ENCODE measurements around the gene GMCL2. TPM values are rescaled to one million over a fixed set of nuclear protein-coding genes. Genes with fewer than 3 reads are reported as not detected.

GMCL2 gene
- total RNA-seq, 2 donors from 2014 or later, result not detected

DNA sequence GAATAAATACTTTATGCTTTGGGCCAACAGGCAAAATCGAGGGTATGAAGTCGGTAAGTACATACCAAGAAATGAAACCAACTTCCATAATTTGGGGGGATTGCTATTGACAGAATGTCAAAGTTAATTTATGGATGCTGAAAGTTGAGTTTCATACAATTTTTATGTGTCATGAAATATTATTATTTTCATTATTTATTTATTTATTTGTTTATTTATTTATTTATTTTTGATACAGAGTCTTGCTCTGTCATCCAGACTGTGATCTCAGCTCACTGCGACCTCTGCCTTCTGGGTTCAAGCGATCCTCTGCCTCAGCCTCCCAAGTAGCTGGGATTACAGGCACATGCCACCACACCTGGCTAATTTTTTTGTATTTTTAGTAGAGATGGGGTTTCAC lies 4.5 kb upstream of the GMCL2 start:
- no peaks in the 10 kb centered on the region for H3K27me3 ChIP-seq (ENCODE audit: control insufficient read depth, insufficient read depth, low read length, poor library complexity, severe bottlenecking)
- TF ChIP-seq CTCF (conservative IDR thresholded peaks at IDR 0.05), result no peak
- H3K9ac ChIP-seq (ENCODE audit: extremely low read depth, low read length, poor library complexity, severe bottlenecking), result no peak overlapping the region
- H3K36me3 Mint-ChIP-seq (ENCODE audit: low read depth), result peaks cover 2% of the 10 kb centered on the region
- no peak for DNase-seq
- no peak overlapping the region for H3K27ac Mint-ChIP-seq
- peaks cover 7% of the 10 kb centered on the region for H3K27me3 Mint-ChIP-seq (ENCODE audit: insufficient read depth)
- H3K9me3 ChIP-seq (ENCODE audit: control insufficient read depth, low read length), result peaks cover 16% of the 10 kb centered on the region
- peaks cover 4% of the 10 kb centered on the region for H3K4me1 Mint-ChIP-seq
- H3K36me3 ChIP-seq (ENCODE audit: control insufficient read depth, insufficient read depth, low read length), result no peaks in the 10 kb centered on the region
- no peak overlapping the region for H3K4me3 ChIP-seq (ENCODE audit: low read length)
- H3K4me1 ChIP-seq (ENCODE audit: control insufficient read depth, insufficient read depth, low read length), result no peaks in the 10 kb centered on the region
- H3K9me3 Mint-ChIP-seq, result peaks cover 19% of the 10 kb centered on the region
- H3K4me3 Mint-ChIP-seq, result no peak overlapping the region
- 78 to 80% methylated on average over 1 to 4 of the region's 4 CpGs for WGBS, 2 experiments (ENCODE audit: insufficient coverage in 1 of 2, insufficient read length in 1 of 2)
- H3K27ac ChIP-seq (ENCODE audit: low read depth, low read length), result no peak overlapping the region

DNA sequence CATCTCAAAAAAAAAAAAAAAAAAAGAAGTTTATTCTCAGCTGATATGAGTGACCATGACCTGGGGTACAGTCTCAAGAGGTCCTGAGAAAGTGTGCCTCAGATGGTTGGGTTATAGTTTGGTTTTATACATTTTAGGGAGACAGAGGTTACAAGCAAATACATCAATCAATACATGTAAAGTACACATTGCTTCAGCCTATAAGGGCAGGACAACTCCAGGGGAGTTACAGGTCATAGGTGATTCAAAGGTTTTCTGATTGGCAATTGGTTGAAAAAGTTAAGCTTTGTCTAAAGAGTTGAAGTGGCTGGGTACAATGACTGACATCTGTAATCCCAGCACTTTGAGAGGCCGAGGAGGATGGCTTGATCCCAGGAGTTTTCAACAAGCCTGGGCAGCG lies 2.3 kb upstream of the GMCL2 start:
- TF ChIP-seq CTCF (conservative IDR thresholded peaks at IDR 0.05), result no peak
- H3K4me1 ChIP-seq (ENCODE audit: control insufficient read depth, insufficient read depth, low read length), result no peaks in the 10 kb centered on the region
- DNase-seq, result peak; percentile 12
- no peak overlapping the region for H3K9ac ChIP-seq (ENCODE audit: extremely low read depth, low read length, poor library complexity, severe bottlenecking)
- WGBS, 2 experiments (ENCODE audit: insufficient coverage in 1 of 2, insufficient read length in 1 of 2), result 41 to 44% methylated on average over 2 of the region's 2 CpGs
- Mint-ChIP-seq H3K9me3 (peaks cover 19% of the 10 kb centered on the region), H3K27me3 (ENCODE audit: insufficient read depth) (peaks cover 4% of the 10 kb centered on the region), H3K4me1 (no peaks in the 10 kb centered on the region), H3K27ac (no peak overlapping the region), H3K4me3 (no peak overlapping the region), H3K36me3 (ENCODE audit: low read depth) (peaks cover 2% of the 10 kb centered on the region)
- H3K27ac ChIP-seq (ENCODE audit: low read depth, low read length), result no peak overlapping the region
- H3K4me3 ChIP-seq (ENCODE audit: low read length), result no peak overlapping the region
- H3K27me3 ChIP-seq (ENCODE audit: control insufficient read depth, insufficient read depth, low read length, poor library complexity, severe bottlenecking), result no peaks in the 10 kb centered on the region
- peaks cover 16% of the 10 kb centered on the region for H3K9me3 ChIP-seq (ENCODE audit: control insufficient read depth, low read length)
- H3K36me3 ChIP-seq (ENCODE audit: control insufficient read depth, insufficient read depth, low read length), result no peaks in the 10 kb centered on the region

DNA sequence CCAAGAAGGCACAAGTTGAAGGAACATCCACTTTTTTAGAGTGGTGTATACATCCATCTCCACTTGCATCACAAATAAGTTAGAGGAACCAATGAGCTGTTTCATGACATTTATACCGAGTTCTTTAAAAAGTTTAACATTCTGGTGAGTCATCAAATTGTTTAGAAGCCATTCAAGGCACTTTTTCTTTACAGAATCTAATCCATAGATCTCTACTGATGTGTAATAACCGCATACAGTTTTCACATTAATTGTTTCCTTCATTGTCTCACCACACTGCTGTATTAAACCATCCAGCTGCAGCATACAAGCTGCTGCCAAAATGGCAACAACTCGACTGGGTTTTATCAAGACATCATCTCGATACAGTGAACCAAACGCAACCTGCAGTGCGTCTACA lies 744 bp downstream of the GMCL2 start:
- no peak for DNase-seq
- no peaks in the 10 kb centered on the region for H3K27me3 ChIP-seq (ENCODE audit: control insufficient read depth, insufficient read depth, low read length, poor library complexity, severe bottlenecking)
- no peaks in the 10 kb centered on the region for H3K27me3 Mint-ChIP-seq (ENCODE audit: insufficient read depth)
- H3K4me3 Mint-ChIP-seq, result no peak overlapping the region
- no peak for TF ChIP-seq CTCF (conservative IDR thresholded peaks at IDR 0.05)
- H3K9me3 Mint-ChIP-seq, result peaks cover 6% of the 10 kb centered on the region
- peaks cover 8% of the 10 kb centered on the region for H3K4me1 Mint-ChIP-seq
- no peak overlapping the region for H3K27ac Mint-ChIP-seq
- no peak overlapping the region for H3K9ac ChIP-seq (ENCODE audit: extremely low read depth, low read length, poor library complexity, severe bottlenecking)
- H3K9me3 ChIP-seq (ENCODE audit: control insufficient read depth, low read length), result no peaks in the 10 kb centered on the region
- no peaks in the 10 kb centered on the region for H3K4me1 ChIP-seq (ENCODE audit: control insufficient read depth, insufficient read depth, low read length)
- no peak overlapping the region for H3K4me3 ChIP-seq (ENCODE audit: low read length)
- 91 to 95% methylated on average over 6 of the region's 6 CpGs for WGBS, 2 experiments (ENCODE audit: insufficient coverage in 1 of 2, insufficient read length in 1 of 2)
- no peaks in the 10 kb centered on the region for H3K36me3 ChIP-seq (ENCODE audit: control insufficient read depth, insufficient read depth, low read length)
- no peaks in the 10 kb centered on the region for H3K36me3 Mint-ChIP-seq (ENCODE audit: low read depth)
- no peak overlapping the region for H3K27ac ChIP-seq (ENCODE audit: low read depth, low read length)
